Middle frontal gyrus (tissue), 1 donor: ENCODE results near the gene HOXC12.

Experiments
- DNase-seq: peaks from one replicate; pipeline ENCODE4 v3.0.0-alpha.2; 2015; ENCODE audit warnings: low spot score; ENCODE audit errors: extremely low spot score

The HOXC12 gene

GRCh38 chr12:53954694-53955035, at the start of gene HOXC12:
HOXC12 (plus strand) TSS chr12:53954903; CDS start chr12:53954930, 27 bp downstream.
- no peak for DNase-seq

GRCh38 chr12:53907103-53907502, 47.6 kb upstream of the HOXC12 start:
- DNase-seq, result no peak

GRCh38 chr12:53916788-53917655, 37.7 kb upstream of the HOXC12 start:
- no peak for DNase-seq

- no peak for DNase-seq
Observed at GRCh38 chr12:53924521-53925405, 29.9 kb upstream of the HOXC12 start.

GRCh38 chr12:53927220-53928029, 27.3 kb upstream of the HOXC12 start:
- no peak for DNase-seq

- DNase-seq, result no peak
Observed at GRCh38 chr12:53928054-53928835, 26.5 kb upstream of the HOXC12 start.

- DNase-seq, result no peak
Observed at GRCh38 chr12:53929527-53929926, 25.2 kb upstream of the HOXC12 start.

- no peak for DNase-seq
Observed at GRCh38 chr12:53930591-53931255, 24.0 kb upstream of the HOXC12 start.

GRCh38 chr12:53931844-53932581, 22.7 kb upstream of the HOXC12 start:
- no peak for DNase-seq

- DNase-seq, result no peak
Observed at GRCh38 chr12:53932915-53933314, 21.8 kb upstream of the HOXC12 start.

- no peak for DNase-seq
Observed at GRCh38 chr12:53935383-53936341, 19.0 kb upstream of the HOXC12 start.

- no peak for DNase-seq
Observed at GRCh38 chr12:53937099-53937498, 17.6 kb upstream of the HOXC12 start.

GRCh38 chr12:53937596-53938325, 16.9 kb upstream of the HOXC12 start:
- DNase-seq, result no peak

- DNase-seq, result no peak
Observed at GRCh38 chr12:53938326-53939140, 16.2 kb upstream of the HOXC12 start, which contains the start of gene HOXC13. HOXC13 (plus strand) TSS chr12:53938831; CDS start chr12:53938907, 76 bp downstream.

GRCh38 chr12:53939141-53940108, 15.3 kb upstream of the HOXC12 start:
- no peak for DNase-seq
